A549 (cell line): ENCODE measurements around the gene SKIC2.
"Not testable (repeated sequence)": the region's sequence is repeated elsewhere in the genome, so short reads cannot be mapped to it uniquely, and the experiment has no call there.

Experiments used
- CTCF ChIP-seq: fragments of >200 bp; sonication (Bioruptor Twin); formaldehyde crosslinking; IDR thresholded peaks from 3 replicates; pipeline ENCODE4 v1.5.1; 2016
- POLR2A ChIP-seq: IDR thresholded peaks from 2 replicates; pipeline ENCODE4 v1.6.1; 2012; ENCODE audit warnings: mild to moderate bottlenecking, low read length

- TF ChIP-seq CTCF, POLR2A: not testable (repeated sequence)
These were observed 50.6 kb downstream of the SKIC2 start for GRCh38 chr6:32009537-32009936.
